ENCODE measurements around the gene STAC3.

Gene STAC3

DNA sequence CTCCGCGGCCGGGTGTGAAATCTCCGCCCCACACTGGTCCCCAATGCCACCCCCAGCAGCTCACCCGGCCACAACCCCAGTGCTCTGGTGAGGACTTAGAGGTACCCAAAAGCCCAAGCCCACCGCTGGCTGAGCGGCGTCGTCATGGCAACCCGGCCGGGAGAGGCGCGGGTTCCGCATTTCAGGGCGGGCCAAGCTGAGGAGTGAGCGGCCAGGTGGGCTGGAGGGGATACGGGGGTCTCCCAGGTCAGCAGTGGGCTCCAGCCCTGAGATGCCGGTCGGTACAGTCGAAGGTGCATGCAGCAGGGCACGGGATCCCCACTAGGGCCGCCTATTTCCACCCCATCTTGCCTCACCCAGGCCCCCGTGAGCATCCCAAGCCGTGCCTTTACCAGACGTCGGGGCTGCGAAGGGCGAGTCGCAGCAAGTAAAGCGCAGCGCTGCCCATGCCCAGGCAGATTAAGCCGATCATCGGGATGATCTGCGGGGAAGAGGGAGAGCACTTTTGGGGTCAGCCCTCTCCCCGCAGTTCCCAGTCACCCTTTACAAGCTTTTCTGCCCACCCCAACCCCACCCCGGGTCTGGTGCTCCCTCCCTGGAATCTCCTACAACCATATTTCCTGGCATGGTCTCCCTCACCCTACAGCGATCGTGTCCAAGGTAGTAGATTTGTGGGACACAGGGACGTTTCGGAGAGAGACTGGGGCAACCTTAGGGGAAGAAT is 14.6 kb downstream of the STAC3 start:
- in situ Hi-C loops (cut with MboI; ENCODE audit: low sequenced_read_pairs) = no loop called here

- in situ Hi-C loops (cut with MboI; ENCODE audit: low sequenced_read_pairs) = no loop called here
These were observed 15.3 kb downstream of the STAC3 start for GRCh38 chr12:57235728-57236131.

DNA sequence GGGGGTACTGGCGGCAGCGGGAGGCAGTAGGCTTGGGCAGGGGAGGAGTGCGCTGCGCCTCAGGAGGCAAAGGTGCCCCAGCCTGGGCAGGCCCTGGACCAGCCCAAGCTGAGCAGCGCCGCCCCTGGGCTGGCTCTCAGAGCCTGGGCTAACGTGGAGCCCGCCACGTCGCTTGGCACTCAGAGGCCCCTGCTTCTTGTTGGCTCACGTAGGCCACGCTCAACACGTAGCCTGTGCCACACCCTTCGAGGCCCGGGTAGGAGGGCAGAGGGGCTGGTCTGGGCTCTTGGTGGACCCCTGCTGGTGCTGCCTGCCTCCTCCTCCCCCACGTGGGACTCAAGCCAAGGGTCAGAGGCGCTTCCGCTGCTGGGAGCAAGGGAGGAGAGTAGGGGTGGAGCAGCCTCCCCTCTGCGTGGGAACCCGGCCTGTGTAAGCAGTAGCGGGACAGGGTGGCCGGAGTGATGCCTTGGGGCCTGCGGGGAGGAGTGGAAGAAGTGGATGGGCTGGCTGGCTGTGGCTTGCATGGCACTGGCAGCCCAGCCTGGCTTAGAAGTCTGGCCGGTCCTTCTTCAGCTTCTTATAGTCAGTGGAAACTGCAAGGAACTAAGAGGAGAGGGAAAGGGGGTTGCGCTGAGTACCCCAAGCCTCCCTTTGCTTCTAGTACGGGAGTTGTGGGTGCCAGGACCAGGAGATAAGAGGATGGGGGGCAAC is 15.8 kb downstream of the STAC3 start:
- in situ Hi-C loops (cut with MboI; ENCODE audit: low sequenced_read_pairs) = no loop called here

- in situ Hi-C loops (cut with MboI; ENCODE audit: low sequenced_read_pairs) = no loop called here
These were observed 16.4 kb downstream of the STAC3 start for GRCh38 chr12:57234571-57235016.

DNA sequence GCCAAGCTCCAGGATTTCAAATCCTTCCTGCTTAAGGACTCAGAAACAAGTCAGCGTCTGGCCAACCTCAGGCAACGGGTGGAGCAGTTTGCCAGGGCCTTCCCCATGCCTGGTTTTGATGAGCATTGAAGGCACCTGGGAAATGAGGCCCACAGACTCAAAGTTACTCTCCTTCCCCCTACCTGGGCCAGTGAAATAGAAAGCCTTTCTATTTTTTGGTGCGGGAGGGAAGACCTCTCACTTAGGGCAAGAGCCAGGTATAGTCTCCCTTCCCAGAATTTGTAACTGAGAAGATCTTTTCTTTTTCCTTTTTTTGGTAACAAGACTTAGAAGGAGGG is 16.8 kb downstream of the STAC3 start:
- in situ Hi-C loops (cut with MboI; ENCODE audit: low sequenced_read_pairs) = no loop called here

GRCh38 chr12:57233357-57234232 is 17.4 kb downstream of the STAC3 start:
- in situ Hi-C loops (cut with MboI; ENCODE audit: low sequenced_read_pairs) = no loop called here

- in situ Hi-C loops (cut with MboI; ENCODE audit: low sequenced_read_pairs) = no loop called here
These were observed 18.7 kb downstream of the STAC3 start for GRCh38 chr12:57232156-57232756.

DNA sequence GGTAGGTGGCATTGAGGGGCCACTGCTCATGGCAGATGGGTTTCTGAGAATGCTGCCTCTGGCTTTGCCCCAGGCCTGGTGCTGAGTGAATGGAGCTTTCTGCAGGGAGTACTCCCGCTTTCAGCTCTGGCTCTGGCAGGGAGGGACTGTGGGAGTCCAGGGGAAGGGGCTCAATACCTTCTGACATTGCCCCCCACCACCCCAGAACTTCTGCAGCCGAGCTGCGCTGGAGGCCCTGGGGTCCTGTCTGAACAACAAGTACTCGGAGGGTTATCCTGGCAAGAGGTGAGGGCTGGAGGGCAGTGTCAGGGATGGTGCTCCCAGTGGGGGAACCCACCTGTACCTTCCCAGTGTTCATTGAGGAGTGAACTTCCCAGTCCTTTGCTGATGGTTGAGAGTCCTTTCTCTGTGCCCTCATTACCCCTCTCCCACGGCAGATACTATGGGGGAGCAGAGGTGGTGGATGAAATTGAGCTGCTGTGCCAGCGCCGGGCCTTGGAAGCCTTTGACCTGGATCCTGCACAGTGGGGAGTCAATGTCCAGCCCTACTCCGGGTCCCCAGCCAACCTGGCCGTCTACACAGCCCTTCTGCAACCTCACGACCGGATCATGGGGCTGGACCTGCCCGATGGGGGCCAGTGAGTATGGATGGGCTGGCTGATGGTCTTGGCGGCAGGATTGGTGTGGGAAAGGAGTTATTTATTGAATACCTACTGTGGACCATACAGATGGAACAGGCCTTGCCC is 19.5 kb downstream of the STAC3 start:
- in situ Hi-C loops (cut with MboI; ENCODE audit: low sequenced_read_pairs) = no loop called here

GRCh38 chr12:57230381-57231155 is 20.4 kb downstream of the STAC3 start:
- in situ Hi-C loops (cut with MboI; ENCODE audit: low sequenced_read_pairs) = no loop called here

DNA sequence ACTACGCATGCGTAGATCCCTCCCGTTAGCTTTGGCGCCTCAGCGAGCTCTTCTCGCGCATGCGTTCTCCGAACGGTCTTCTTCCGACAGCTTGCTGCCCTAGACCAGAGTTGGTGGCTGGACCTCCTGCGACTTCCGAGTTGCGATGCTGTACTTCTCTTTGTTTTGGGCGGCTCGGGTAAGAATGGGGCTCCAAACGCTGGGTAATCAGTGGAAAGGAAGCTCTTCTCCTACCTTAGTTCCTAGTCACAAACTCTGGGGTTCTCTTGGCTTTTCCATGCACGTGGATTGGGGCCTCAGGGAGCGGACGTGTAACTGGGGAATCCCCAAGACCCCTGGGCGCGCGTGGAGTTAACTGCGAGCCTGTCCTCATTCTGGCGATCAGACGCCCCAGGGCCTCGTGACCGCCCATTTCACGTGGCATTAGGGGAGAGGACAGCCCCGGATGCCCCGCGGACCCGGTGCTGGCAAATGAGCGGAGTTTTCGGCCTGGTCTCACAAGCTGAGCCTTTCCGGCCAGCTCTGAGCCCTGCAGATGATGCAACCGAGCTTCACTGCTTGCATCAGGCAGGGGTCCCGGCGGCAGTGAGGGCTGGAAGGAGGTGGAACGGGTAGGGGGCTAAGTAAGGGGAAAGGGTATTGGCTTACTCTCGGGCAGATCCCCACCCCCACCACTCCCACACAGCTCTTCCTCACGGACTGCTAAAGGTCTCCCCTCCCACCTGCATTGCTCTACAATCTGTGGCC is 21.2 kb downstream of the STAC3 start, which contains the start of gene SHMT2:
TSS of gene SHMT2 (plus strand) at position 78 of the 747 bp plus-strand sequence. CDS start at position 146, 68 bp downstream.
- in situ Hi-C loops (cut with MboI; ENCODE audit: low sequenced_read_pairs) = no loop called here

DNA sequence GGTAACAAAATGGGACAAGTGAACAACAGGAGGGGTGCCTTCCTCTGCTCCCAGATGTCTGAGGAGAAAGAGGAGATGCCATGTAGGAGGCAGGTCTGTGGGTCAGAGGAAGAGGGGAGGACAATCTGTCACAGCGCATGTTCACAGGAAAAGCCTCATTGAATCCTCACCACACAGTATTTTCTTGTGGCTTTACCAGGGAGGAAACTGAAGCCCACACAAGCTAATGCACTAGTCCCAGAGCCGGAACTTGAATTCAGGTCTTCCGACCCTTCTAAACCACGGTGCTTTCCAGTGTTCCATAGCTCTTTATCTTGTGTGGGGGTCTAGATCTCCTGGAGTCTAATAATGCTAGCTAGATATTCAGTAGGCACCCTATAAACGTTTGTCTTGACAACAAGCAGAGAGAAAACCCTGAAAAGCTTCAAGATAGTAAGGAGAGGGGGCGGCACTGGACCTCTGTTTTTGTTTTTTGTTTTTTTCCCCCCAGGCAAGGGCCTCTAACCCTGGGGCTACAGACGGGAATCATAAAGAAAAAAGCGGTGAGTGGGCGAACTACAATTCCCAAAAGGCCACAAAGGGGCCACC is 21.8 kb downstream of the STAC3 start:
- in situ Hi-C loops (cut with MboI; ENCODE audit: low sequenced_read_pairs) = no loop called here

- in situ Hi-C loops (cut with MboI; ENCODE audit: low sequenced_read_pairs) = no loop called here
These were observed 23.5 kb downstream of the STAC3 start for GRCh38 chr12:57227315-57228115.

DNA sequence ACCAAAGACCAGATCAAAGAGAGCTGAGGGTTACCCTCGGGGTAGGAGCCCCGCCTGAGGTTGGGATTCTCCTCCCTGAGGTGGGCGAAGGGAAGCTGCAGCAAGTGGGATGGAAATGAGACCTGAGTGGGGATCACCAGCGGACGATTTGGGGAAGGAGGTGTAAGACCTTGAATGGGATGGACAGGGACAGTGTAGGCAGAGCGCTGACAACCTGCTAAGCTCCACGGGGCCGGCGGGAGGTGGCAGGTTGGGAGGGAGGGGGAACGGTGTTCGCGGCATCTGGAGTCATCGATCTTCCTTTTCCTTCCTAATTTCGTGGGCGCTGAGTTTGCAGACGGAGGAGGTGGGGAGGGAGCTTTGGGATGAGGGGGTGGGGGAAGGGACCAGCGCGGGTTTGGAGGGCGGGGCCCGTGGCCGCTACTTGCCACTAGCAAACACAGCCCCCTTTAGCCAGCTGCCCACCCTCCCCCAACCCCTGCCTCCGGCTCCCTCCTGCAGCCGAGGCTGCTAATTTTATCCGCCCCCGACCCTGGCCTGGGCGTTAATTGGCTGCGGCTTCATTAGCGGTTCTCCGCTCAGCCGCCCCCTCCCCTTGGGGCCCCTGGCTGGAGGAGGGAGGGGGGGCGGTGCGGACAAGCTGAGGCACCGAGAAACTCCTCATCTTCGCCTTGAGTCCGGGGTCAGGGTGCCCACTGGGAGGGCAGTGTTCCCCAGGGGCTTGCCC is 24.2 kb downstream of the STAC3 start:
- in situ Hi-C loops (cut with MboI; ENCODE audit: low sequenced_read_pairs) = no loop called here

GRCh38 chr12:57225680-57226210 is 25.2 kb downstream of the STAC3 start:
- in situ Hi-C loops (cut with MboI; ENCODE audit: low sequenced_read_pairs) = no loop called here

DNA sequence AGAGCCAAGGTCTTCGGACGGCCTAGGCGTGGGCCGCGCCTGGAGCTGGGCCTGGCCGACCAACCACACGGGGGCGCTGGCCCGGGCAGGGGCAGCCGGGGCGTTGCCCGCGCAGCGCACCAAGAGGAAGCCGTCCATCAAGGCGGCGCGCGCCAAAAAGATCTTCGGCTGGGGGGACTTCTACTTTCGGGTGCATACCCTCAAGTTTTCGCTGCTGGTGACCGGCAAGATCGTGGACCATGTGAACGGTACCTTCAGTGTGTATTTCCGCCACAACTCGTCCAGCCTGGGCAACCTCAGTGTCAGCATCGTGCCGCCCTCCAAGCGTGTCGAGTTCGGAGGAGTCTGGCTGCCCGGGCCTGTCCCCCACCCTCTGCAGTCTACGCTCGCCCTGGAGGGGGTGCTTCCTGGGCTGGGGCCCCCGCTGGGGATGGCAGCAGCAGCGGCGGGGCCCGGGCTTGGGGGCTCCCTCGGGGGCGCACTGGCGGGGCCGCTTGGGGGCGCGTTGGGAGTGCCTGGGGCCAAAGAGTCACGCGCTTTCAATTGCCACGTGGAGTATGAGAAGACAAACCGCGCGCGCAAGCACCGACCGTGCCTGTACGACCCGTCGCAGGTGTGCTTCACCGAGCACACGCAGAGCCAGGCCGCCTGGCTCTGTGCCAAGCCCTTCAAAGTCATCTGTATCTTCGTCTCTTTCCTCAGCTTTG is 25.9 kb downstream of the STAC3 start:
- in situ Hi-C loops (cut with MboI; ENCODE audit: low sequenced_read_pairs) = no loop called here

- in situ Hi-C loops (cut with MboI; ENCODE audit: low sequenced_read_pairs) = no loop called here
These were observed 26.6 kb downstream of the STAC3 start for GRCh38 chr12:57224278-57224972.
